DMS153 treated with DMSO at 0.1 percent for 48 hours (cell line): ENCODE data around the gene ABCA3.
"Not testable (repeated sequence)": the region's sequence is repeated elsewhere in the genome, so short reads cannot be mapped to it uniquely, and the experiment has no call there.

ENCODE experiments used
- DNase-seq: peaks from one replicate; lab custom pipeline; 2025; ENCODE audit not compliant: unreplicated experiment; lab: John Stamatoyannopoulos, UW

Gene ABCA3

GRCh38 chr16:2257726-2258125 lies 82.8 kb downstream of the ABCA3 start:
- no peak for DNase-seq

- DNase-seq = no peak
These were observed 83.9 kb downstream of the ABCA3 start for GRCh38 chr16:2256531-2257140.

DNA sequence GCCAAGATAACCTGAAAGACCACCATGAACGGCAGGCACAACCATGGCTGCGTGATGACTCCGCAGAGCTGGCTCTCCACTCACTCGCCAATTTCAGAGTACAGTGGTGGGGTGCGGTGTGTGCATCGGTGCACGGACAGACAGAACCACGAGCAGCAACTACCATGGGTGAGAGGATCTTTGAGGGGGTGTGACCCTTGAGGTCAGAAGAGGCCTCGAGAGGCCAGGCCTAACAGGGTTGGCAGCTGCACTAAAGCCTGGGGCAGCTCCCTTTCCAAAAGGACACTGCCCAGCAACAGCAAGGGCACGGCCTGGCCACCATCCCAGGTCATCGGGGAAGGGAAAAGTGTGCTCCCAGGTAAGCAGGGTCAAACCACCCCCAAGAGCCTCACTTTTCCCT lies 87.2 kb downstream of the ABCA3 start:
- DNase-seq = no peak

- DNase-seq = no peak
These were observed 87.8 kb downstream of the ABCA3 start for GRCh38 chr16:2252806-2253148.

DNA sequence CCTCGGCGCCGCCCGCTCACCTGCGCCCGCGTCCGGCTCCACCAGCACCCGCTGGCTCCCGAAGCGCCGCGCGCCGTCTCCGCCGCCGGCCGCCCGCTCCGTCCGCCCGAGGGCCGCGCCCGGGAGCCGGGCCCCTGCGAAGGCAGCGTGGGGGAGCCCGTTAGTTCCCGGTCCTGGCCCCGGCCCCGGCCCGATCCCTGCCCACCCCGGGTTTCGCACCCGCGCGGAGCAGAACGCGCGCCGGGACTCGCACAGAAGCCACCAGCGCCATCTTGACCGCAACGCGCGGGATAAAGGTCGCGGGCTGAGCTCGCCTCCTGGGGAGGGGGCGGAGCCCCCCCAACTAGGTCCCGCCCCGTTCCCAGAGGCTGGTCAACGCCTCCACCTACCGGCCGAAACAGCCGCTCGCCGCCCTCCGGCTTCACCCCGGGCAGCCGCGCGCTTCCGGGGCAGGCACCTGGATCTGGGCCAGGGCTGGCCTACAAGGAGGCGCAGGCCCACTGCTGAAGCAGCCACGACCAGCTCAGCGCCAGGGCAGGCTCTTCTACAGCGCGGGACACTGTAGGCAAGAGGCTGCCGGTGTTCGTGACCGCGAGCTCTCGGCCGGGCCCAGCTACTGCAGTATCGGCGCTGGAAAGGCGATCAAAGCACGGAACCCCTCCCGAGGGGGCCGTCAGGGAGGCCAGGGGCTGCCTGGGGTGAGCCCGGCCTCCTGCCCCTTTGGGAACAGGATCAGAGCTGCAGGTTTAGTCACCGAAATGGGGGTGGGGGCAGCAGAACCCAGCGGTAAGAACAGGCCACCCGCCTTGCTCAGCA lies 89.0 kb downstream of the ABCA3 start, which contains the start of gene ECI1:
ECI1 (minus strand) TSS at position 292 of the 816 bp plus-strand sequence; CDS start at position 271, 21 bp downstream.
- peak; percentile 87 for DNase-seq

DNA sequence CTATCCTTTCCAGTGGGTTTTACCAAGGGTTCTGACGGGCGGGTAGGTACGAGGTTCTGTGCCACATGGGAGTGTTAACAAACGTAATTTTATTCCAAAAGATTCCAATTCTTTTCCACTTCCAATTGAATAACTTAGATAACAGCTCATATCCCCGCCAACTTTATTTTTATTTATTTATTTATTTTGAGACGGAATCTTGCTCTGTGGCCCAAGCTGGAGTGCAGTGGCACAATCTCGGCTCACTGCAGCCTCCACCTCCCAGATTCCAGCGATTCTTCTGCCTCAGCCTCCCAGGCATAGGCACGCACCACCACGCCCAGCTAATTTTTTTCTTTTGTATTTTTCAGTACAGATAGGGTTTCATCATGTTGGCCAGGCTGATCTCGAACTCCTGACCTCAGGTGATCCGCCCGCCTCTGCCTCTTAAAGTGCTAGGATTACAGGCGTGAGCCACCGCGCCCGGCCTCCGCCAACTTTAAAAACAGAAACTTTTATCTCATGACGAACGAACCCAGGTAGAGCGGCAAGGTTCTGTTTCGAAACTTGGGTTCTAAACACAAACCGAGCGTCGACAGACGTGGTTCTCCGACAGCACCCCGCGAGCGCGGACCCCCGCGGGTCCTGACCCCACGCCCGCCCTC lies 89.8 kb downstream of the ABCA3 start:
- DNase-seq = no peak

- no peak for DNase-seq
These were observed 94.1 kb downstream of the ABCA3 start for GRCh38 chr16:2246301-2246885.

DNA sequence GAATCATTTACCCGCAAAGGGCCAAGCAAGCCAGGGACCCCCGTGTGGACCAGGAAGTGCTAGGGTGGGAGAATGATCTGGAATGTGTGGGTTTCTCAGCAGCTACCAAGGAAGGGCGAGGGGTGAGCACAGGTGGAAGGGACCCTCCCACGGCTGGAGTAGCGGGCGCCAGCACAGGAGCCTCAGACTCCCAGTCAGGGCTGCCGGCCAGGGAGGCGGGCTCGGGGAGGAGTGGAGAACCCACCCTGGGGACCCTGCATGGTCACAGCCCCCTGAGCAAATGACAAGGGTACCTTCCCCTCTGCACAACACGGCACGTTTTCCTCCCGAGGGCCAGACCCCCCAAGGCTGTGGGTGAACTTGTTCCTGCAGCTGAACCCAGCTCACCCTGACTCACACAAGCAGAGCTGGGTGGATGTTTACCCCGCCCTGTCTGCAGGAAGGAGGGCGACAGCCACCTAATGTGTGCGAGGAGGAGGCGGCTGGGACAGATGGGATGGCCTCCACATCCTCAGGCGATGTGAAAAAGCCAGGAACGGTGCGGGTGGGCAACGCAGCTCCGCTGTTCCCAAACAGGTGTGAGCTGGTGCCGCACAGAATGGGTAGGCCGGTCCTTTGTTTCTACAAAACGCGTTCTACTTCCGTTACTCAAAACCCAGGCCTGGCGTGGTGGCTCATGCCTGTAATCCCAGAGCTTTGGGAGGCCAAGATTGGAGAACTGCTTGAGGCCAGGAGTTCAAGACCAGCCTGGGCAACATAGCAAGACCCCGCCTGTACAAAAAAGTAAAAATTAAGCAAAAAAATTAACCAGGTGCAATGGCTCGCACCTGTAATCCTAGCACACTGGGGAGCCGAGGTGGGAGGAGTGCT lies 95.4 kb downstream of the ABCA3 start:
- DNase-seq = no peak

DNA sequence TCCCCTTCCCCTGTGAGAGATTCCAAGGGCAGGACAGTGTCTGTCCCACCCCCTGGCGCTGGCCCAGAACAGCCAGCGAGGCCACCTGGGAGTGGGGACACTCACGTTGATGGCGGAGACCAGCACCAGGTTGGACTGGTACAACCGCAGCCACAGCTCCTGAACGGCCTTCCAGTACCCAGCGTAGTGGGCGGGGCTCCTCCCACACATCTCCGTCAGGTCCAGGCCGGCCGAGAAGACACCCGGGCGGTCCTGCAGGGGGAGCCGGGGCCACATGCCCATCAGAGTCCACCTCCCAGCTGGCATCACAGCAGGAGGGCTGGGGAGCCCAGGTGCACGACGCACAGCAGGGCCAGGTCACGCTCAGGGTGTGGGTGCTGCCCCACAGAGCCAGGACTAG lies 96.2 kb downstream of the ABCA3 start:
- no peak for DNase-seq

- DNase-seq = no peak
These were observed 96.7 kb downstream of the ABCA3 start for GRCh38 chr16:2243781-2244180.

GRCh38 chr16:2243031-2243528 lies 97.4 kb downstream of the ABCA3 start:
- DNase-seq = no peak

DNA sequence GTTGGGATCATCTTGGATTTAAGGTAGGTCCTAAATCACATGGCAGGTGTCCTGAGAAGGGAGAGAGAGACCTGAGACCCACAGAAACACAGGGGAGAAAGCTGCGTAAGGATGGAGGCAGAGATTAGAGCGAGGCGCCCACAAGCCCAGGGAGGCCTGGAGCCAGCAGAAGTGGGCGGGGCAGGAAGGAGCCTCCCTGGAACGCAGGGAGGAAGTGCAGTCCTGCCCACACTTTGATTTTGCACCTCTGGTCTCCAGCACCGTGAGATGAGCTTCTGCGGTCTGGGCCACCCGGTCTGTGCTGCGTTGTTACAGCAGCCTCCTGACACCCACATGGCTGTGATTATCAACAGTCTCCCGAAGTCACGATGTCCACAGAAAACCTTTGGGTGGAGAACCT lies 97.9 kb downstream of the ABCA3 start:
- DNase-seq = no peak

- DNase-seq = not testable (repeated sequence)
These were observed 100.2 kb downstream of the ABCA3 start for GRCh38 chr16:2240331-2240730.

DNA sequence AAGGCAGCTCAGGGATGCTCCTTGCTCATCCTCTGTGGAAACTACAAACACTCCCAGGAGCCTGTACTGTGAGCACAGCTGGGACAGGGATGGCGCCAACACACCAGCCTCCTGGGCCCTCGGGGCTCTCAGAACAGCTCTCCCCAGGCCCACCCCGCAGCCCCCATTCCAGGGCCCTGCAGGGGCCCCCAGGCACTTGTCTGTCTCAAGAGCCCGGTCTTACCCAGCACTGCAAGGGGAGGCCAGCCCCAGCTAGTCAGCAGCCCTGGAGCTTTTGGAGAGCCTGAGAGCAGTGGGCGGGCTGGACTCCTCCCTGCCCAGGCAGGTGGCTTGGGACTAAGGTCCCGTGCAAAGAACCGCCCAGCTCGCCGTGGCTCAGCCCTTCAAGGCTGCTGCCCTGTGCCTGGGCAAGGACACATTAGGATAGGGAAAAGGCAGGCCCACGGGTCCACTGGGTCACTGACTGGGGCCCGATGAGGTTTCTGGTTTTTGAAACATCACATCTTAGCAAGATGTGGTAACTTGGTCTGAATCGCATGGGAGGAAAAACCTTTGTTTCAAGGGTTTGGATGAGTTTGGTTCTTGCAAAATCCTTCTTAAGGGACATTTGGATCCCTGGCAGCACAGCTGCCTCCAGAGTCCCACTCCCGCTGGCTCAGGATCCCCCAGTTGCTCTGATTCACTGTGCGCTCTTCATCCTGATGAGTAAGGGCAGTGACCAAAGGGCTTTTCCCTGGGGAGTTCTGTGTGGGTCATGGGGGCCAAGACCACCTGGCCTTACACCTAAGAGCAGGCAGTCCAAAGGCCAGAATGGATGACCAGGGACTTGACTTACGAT lies 101.5 kb downstream of the ABCA3 start:
- no peak for DNase-seq

GRCh38 chr16:2238150-2238837 lies 102.2 kb downstream of the ABCA3 start:
- DNase-seq = no peak

- DNase-seq = no peak
These were observed 102.9 kb downstream of the ABCA3 start for GRCh38 chr16:2237493-2238149.

GRCh38 chr16:2237102-2237482 lies 103.4 kb downstream of the ABCA3 start:
- no peak for DNase-seq

DNA sequence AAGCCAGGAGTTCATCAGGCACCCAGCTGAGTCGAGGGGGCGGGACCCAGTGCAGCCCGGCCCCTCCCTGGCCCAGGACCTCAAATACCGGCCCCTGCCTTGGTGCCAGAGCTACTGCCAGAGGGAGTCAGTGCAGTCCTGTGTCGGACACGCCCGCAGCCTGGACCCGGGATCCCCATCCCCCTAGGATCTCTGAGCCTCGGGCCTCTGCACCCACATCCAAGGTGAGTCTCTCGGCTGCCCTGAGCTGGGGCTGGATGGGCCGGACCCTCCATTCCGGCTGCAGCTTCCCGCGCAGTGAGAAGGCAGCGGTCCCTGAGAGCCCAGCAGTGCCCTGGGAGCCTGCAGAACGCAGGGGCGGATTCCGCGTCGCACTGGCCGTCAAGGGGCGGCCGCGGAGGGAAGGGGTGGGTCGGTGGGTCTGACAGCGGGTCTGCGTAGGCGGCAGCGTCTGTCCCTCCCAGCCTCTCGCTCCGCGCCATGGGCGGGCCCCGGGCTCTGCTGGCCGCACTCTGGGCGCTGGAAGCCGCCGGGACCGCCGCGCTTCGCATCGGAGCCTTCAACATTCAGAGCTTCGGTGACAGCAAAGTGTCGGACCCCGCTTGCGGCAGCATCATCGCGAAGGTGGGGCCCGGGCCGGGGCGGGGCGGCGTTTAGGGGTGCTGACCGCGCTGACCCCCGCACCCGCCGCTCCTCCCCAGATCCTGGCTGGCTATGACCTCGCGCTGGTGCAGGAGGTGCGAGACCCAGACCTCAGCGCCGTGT lies 104.0 kb downstream of the ABCA3 start, which contains the start of gene DNASE1L2:
DNASE1L2 (plus strand) TSS at position 108 of the 765 bp plus-strand sequence; CDS start at position 481, 373 bp downstream.
- DNase-seq = no peak
